HepG2 (cell line): Measurements from ENCODE around the gene TNFAIP2. TPM values are rescaled to one million over a fixed set of nuclear protein-coding genes. Genes with fewer than 3 reads are reported as not detected.

Source experiments
- ATAC-seq: fragments of 200-7000 bp; cut with Tn5 transposase; 3 replicates; pipeline ENCODE4 v1.9.1; 2020; ENCODE audit warnings: mild to moderate bottlenecking, moderate library complexity
- BruUV-seq: library from RNA; stranded (reverse); fragments of 400-500 nt; replicated peaks from 2 replicates; lab custom pipeline; 2021; lab: Mats Ljungman, UMichigan
- CTCF ChIA-PET: fragments of 300-600 bp; formaldehyde crosslinking; extraction: SDS; loops from one replicate; lab custom pipeline; 2021; ENCODE audit warnings: low total read pairs, inconsistent platforms, low intra/inter-chr PET ratio; lab: Yijun Ruan, JAX
- POLR2A ChIA-PET: fragments of 350-600 bp; sonication (Branson Sonifier 250); formaldehyde crosslinking; loops from one replicate; lab custom pipeline; 2020; ENCODE audit warnings: antibody characterized with exemption, inconsistent platforms; lab: Yijun Ruan, JAX
- DNase-seq: peaks from one replicate; pipeline ENCODE4 v3.0.0-alpha.2; 2015; ENCODE audit warnings: low spot score
- FAIRE-seq: peaks from 3 replicates; lab custom pipeline; 2011; peaks lifted over from hg19 to GRCh38; lab: Jason Lieb, UNC
- H2AFZ ChIP-seq: one replicate; pipeline ENCODE4 v1.6.1; 2011; ENCODE audit warnings: low read length, inconsistent platforms
- H3K27ac ChIP-seq: fragments of 300-600 bp; 3 replicates; pipeline ENCODE4 v1.8.0; 2011; ENCODE audit warnings: mixed run types, mild to moderate bottlenecking, mixed read lengths, low read length, inconsistent platforms; ENCODE audit not compliant: insufficient read depth; ENCODE audit errors: extremely low read length
- H3K27me3 ChIP-seq, 2 experiments: fragments of 200-600 bp in 1 of 2; 2 replicates in 1 of 2; 3 replicates in 1 of 2; pipeline versions ENCODE4 v1.6.0 to v1.8.0; 2011; ENCODE audit warnings: low read length in 2 of 2, mild to moderate bottlenecking in 2 of 2, moderate library complexity in 2 of 2, inconsistent platforms in 1 of 2; ENCODE audit not compliant: insufficient read depth in 2 of 2, control insufficient read depth in 1 of 2
- H3K36me3 ChIP-seq, 2 experiments: fragments of 200-600 bp in 1 of 2; replicated peaks in 1 of 2; 2 replicates in 1 of 2; 3 replicates in 1 of 2; pipeline versions ENCODE4 v1.5.1 to v1.8.0; 2011; ENCODE audit warnings: low read length in 2 of 2, inconsistent platforms in 1 of 2; ENCODE audit not compliant: insufficient read depth in 2 of 2, control insufficient read depth in 1 of 2
- H3K4me1 ChIP-seq: 2 replicates; pipeline ENCODE4 v1.5.1; 2012; ENCODE audit warnings: low read length, inconsistent platforms; ENCODE audit not compliant: insufficient read depth
- H3K4me2 ChIP-seq: 2 replicates; pipeline ENCODE4 v1.6.0; 2011; ENCODE audit warnings: low read depth, low read length, inconsistent platforms
- H3K4me3 ChIP-seq, 3 experiments: fragments of 200-600 bp in 1 of 3; sonication (generic), shearing (Covaris generic) in 1 of 3; replicated peaks in 1 of 3; 2 replicates each; pipeline ENCODE4 v1.5.1; 2011 to 2016; ENCODE audit warnings: low read length in 3 of 3, inconsistent platforms in 2 of 3, low read depth in 2 of 3, mild to moderate bottlenecking in 2 of 3, control low read depth in 1 of 3, mixed read lengths in 1 of 3; ENCODE audit not compliant: insufficient read depth in 1 of 3
- H3K79me2 ChIP-seq: one replicate; pipeline ENCODE4 v1.6.1; 2011; ENCODE audit warnings: low read length, inconsistent platforms; ENCODE audit not compliant: insufficient read depth
- H3K9ac ChIP-seq: 2 replicates; pipeline ENCODE4 v1.6.0; 2011; ENCODE audit warnings: mild to moderate bottlenecking, low read depth, low read length, inconsistent platforms; ENCODE audit not compliant: insufficient read depth
- H3K9me3 ChIP-seq: 2 replicates; pipeline ENCODE4 v1.5.1; 2012; ENCODE audit warnings: mild to moderate bottlenecking, low read length
- H4K20me1 ChIP-seq: 2 replicates; pipeline ENCODE4 v1.6.0; 2011; ENCODE audit warnings: inconsistent platforms, mild to moderate bottlenecking, low read length, moderate library complexity; ENCODE audit not compliant: insufficient read depth
- DR1 ChIP-seq: sonication (generic); formaldehyde crosslinking; IDR thresholded peaks from 2 replicates; pipeline ENCODE4 v1.8.0; 2021; ENCODE audit warnings: mild to moderate bottlenecking, missing genetic modification reagents, inconsistent platforms
- GMEB1 ChIP-seq: sonication (generic); formaldehyde crosslinking; IDR thresholded peaks from 2 replicates; pipeline ENCODE4 v1.5.1; 2020; ENCODE audit warnings: missing genetic modification reagents, mild to moderate bottlenecking, borderline replicate concordance
- ZBTB33 ChIP-seq: sonication (generic); formaldehyde crosslinking; IDR thresholded peaks from 2 replicates; pipeline ENCODE4 v1.4.0; 2020; ENCODE audit warnings: missing genetic modification reagents
- ZFP41 ChIP-seq: sonication (generic); formaldehyde crosslinking; IDR thresholded peaks from 2 replicates; pipeline ENCODE4 v1.4.0; 2020; ENCODE audit warnings: mild to moderate bottlenecking, missing genetic modification reagents, borderline replicate concordance
- ZNF431 ChIP-seq: sonication (generic); formaldehyde crosslinking; IDR thresholded peaks from 2 replicates; pipeline ENCODE4 v1.9.0; 2022; ENCODE audit warnings: missing genetic modification reagents, low read depth, mild to moderate bottlenecking, borderline replicate concordance
- ZNF441 ChIP-seq: sonication (generic); formaldehyde crosslinking; IDR thresholded peaks from 2 replicates; pipeline ENCODE4 v1.7.0; 2021; ENCODE audit warnings: missing genetic modification reagents, borderline replicate concordance
- ZNF772 ChIP-seq: sonication (generic); formaldehyde crosslinking; IDR thresholded peaks from 2 replicates; pipeline ENCODE4 v1.5.0; 2020; ENCODE audit warnings: mild to moderate bottlenecking, missing genetic modification reagents
- WGBS: methylation state at CpG from one replicate; pipeline ENCODE4 v1.1.6; 2017; ENCODE audit warnings: low lambda C conversion rate; 5-methylcytosine and 5-hydroxymethylcytosine counted together
- in situ Hi-C: cut with HindIII; loops from 2 replicates; pipeline ENCODE4 v1.10.0; 2017; ENCODE audit warnings: low pct_unique_long_range_greater_than_20kb; ENCODE audit not compliant: extremely low pct_ligation_motif_present
- intact Hi-C: fragments of 100-400 bp; cut with micrococcal nuclease; formaldehyde crosslinking; loops from one replicate; pipeline ENCODE4 v1.10.0; 2022; ENCODE audit not compliant: unreplicated experiment
- polyA plus RNA-seq, 8 experiments: library from polyadenylated mRNA; depleted of rRNA in 3 of 8; stranded (reverse) in 7 of 8; unstranded in 1 of 8; fragments of >200 nt; fragmentation: Illumina TruSeq in 4 of 8; extraction: Trizol in 4 of 8; gene quantifications; 2 replicates each; pipeline versions ENCODE4 v1.2.1 to v1.2.3, GENCODE V29; 2011 to 2016; ENCODE audit warnings: low read depth in 4 of 8, missing spikeins in 1 of 8, mixed read lengths in 1 of 8; ENCODE audit not compliant: insufficient read depth in 1 of 8
- total RNA-seq, 5 experiments: library from RNA; depleted of rRNA; stranded (reverse); fragments of >200 nt; fragmentation: Illumina TruSeq; extraction: Trizol; gene quantifications; 2 replicates each; pipeline ENCODE4 v1.2.3, GENCODE V29; 2016; ENCODE audit warnings: low read depth in 1 of 5
- TF ChIP-seq, protein P1 (sequence below): sonication (generic); formaldehyde crosslinking; IDR thresholded peaks from 2 replicates; pipeline ENCODE4 v1.5.1; 2020; ENCODE audit warnings: mild to moderate bottlenecking, missing genetic modification reagents, borderline replicate concordance
- TF ChIP-seq, protein P2 (sequence below): IDR thresholded peaks from 2 replicates; pipeline ENCODE4 v1.6.1; 2018; ENCODE audit warnings: missing genetic modification reagents
- TF ChIP-seq, protein P3 (sequence below): sonication (generic); formaldehyde crosslinking; conservative IDR thresholded peaks from 2 replicates; pipeline ENCODE4 v1.5.0; 2020; ENCODE audit warnings: missing genetic modification reagents

The TNFAIP2 gene
- total and polyA plus RNA-seq, 2 of the 13 experiments (the other 11 are each of a cell fraction or from before 2014, with no cell fraction given): 0.46 to 1.5 TPM

GRCh38 chr14:103177376-103177775 is 54.1 kb downstream of the TNFAIP2 start:
- no TSS peak for BruUV-seq
- ATAC-seq: no peak
- no peaks in the 10 kb centered on the region for H3K36me3 ChIP-seq
- H3K4me2 ChIP-seq: no peak overlapping the region
- no peaks in the 10 kb centered on the region; the same call in 1 of the 2 replicates for H3K9me3 ChIP-seq
- DNase-seq: no peak
- H3K27ac ChIP-seq: no peak overlapping the region
- H3K4me1 ChIP-seq: peaks cover 19% of the 10 kb centered on the region
- TF ChIP-seq ZNF441 (no peak), ZBTB33 (no peak), DR1 (no peak), ZFP41 (CRISPR knock-in tag) (no peak), GMEB1 (CRISPR knock-in tag) (no peak), ZNF772 (CRISPR knock-in tag) (no peak), ZNF431 (CRISPR knock-in tag) (no peak)
- TF ChIP-seq, protein P1, sequence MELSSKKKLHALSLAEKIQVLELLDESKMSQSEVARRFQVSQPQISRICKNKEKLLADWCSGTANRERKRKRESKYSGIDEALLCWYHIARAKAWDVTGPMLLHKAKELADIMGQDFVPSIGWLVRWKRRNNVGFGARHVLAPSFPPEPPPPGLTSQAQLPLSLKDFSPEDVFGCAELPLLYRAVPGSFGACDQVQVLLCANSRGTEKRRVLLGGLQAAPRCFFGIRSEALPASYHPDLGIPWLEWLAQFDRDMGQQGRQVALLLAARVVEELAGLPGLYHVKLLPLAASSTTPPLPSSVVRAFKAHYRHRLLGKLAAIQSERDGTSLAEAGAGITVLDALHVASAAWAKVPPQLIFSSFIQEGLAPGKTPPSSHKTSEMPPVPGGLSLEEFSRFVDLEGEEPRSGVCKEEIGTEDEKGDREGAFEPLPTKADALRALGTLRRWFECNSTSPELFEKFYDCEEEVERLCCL: no peak
- TF ChIP-seq, protein P2, sequence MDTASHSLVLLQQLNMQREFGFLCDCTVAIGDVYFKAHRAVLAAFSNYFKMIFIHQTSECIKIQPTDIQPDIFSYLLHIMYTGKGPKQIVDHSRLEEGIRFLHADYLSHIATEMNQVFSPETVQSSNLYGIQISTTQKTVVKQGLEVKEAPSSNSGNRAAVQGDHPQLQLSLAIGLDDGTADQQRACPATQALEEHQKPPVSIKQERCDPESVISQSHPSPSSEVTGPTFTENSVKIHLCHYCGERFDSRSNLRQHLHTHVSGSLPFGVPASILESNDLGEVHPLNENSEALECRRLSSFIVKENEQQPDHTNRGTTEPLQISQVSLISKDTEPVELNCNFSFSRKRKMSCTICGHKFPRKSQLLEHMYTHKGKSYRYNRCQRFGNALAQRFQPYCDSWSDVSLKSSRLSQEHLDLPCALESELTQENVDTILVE: no peak
- TF ChIP-seq, protein P3, sequence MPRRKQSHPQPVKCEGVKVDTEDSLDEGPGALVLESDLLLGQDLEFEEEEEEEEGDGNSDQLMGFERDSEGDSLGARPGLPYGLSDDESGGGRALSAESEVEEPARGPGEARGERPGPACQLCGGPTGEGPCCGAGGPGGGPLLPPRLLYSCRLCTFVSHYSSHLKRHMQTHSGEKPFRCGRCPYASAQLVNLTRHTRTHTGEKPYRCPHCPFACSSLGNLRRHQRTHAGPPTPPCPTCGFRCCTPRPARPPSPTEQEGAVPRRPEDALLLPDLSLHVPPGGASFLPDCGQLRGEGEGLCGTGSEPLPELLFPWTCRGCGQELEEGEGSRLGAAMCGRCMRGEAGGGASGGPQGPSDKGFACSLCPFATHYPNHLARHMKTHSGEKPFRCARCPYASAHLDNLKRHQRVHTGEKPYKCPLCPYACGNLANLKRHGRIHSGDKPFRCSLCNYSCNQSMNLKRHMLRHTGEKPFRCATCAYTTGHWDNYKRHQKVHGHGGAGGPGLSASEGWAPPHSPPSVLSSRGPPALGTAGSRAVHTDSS (CRISPR knock-in tag): no peak
- no peak for FAIRE-seq
- no peak overlapping the region for H3K9ac ChIP-seq
- no peaks in the 10 kb centered on the region for H3K27me3 ChIP-seq
- no peaks in the 10 kb centered on the region for H4K20me1 ChIP-seq
- H3K79me2 ChIP-seq: no peaks in the 10 kb centered on the region
- no peak overlapping the region for H3K4me3 ChIP-seq
- in situ Hi-C loops: no loop called here
- 63% methylated on average over 7 of the region's 7 CpGs for WGBS
- ChIA-PET POLR2A (no interaction called here), CTCF (no interaction called here)
- intact Hi-C loops: no loop called here
- no peak overlapping the region for H2AFZ ChIP-seq
